ENCODE data around the gene UHRF1.
A peak's percentile ranks its signal among the peaks of the same experiment; 100 is the strongest.

The UHRF1 gene

GRCh38 chr19:4983346-4984105, 74.2 kb downstream of the UHRF1 start:
- DNase-seq (no peak), ATAC-seq (no peak)
- H3K4me1 Mint-ChIP-seq, result peaks cover 57% of the 10 kb centered on the region
- peak overlapping the region in 1 of 2 donors; percentile 76 for H3K27ac Mint-ChIP-seq
- no peaks in the 10 kb centered on the region for H3K27me3 Mint-ChIP-seq
- no peaks in the 10 kb centered on the region for H3K9me3 Mint-ChIP-seq
- H3K4me3 Mint-ChIP-seq, result no peak overlapping the region

- Mint-ChIP-seq H3K9me3 (no peaks in the 10 kb centered on the region), H3K4me3 (no peak overlapping the region), H3K4me1 (peaks cover 52% of the 10 kb centered on the region), H3K27me3 (no peaks in the 10 kb centered on the region), H3K27ac (no peak overlapping the region)
- no peak for DNase-seq
- no peak for ATAC-seq
Measured at GRCh38 chr19:4984106-4984380, 74.7 kb downstream of the UHRF1 start.

GRCh38 chr19:4984438-4984990, 75.2 kb downstream of the UHRF1 start:
- no peaks in the 10 kb centered on the region for H3K27me3 Mint-ChIP-seq
- no peak overlapping the region for H3K27ac Mint-ChIP-seq
- ATAC-seq (no peak), DNase-seq (no peak)
- peaks cover 47% of the 10 kb centered on the region for H3K4me1 Mint-ChIP-seq
- H3K9me3 Mint-ChIP-seq, result no peaks in the 10 kb centered on the region
- H3K4me3 Mint-ChIP-seq, result no peak overlapping the region

GRCh38 chr19:4985551-4985991, 76.3 kb downstream of the UHRF1 start:
- no peak for DNase-seq
- Mint-ChIP-seq H3K27me3 (no peaks in the 10 kb centered on the region), H3K27ac (no peak overlapping the region), H3K9me3 (no peaks in the 10 kb centered on the region), H3K4me3 (no peak overlapping the region), H3K4me1 (peaks cover 47% of the 10 kb centered on the region)
- no peak for ATAC-seq

GRCh38 chr19:4986056-4986455, 76.8 kb downstream of the UHRF1 start:
- H3K27ac Mint-ChIP-seq, result no peak overlapping the region
- no peaks in the 10 kb centered on the region for H3K27me3 Mint-ChIP-seq
- peaks cover 42% of the 10 kb centered on the region for H3K4me1 Mint-ChIP-seq
- ATAC-seq (no peak), DNase-seq (no peak)
- H3K4me3 Mint-ChIP-seq, result no peak overlapping the region
- no peaks in the 10 kb centered on the region for H3K9me3 Mint-ChIP-seq

GRCh38 chr19:4986471-4986891, 77.2 kb downstream of the UHRF1 start:
- DNase-seq, result no peak
- H3K9me3 Mint-ChIP-seq, result peaks cover 0 to 1% of the 10 kb centered on the region in 2 donors
- H3K27ac Mint-ChIP-seq, result no peak overlapping the region
- peaks cover 38% of the 10 kb centered on the region for H3K4me1 Mint-ChIP-seq
- no peak for ATAC-seq
- no peaks in the 10 kb centered on the region for H3K27me3 Mint-ChIP-seq
- H3K4me3 Mint-ChIP-seq, result no peak overlapping the region

- Mint-ChIP-seq H3K27me3 (no peaks in the 10 kb centered on the region), H3K27ac (no peak overlapping the region), H3K9me3 (peaks cover 0 to 9% of the 10 kb centered on the region in 2 donors), H3K4me1 (peaks cover 34% of the 10 kb centered on the region), H3K4me3 (no peak overlapping the region)
- ATAC-seq (no peak), DNase-seq (no peak)
Measured at GRCh38 chr19:4987256-4987655, 78.0 kb downstream of the UHRF1 start.

- no peak overlapping the region for H3K4me3 Mint-ChIP-seq
- peak overlapping the region in 1 of 2 donors; percentile 55 for H3K27ac Mint-ChIP-seq
- DNase-seq (no peak), ATAC-seq (no peak)
- no peaks in the 10 kb centered on the region for H3K27me3 Mint-ChIP-seq
- peaks cover 30% of the 10 kb centered on the region for H3K4me1 Mint-ChIP-seq
- H3K9me3 Mint-ChIP-seq, result peaks cover 0 to 15% of the 10 kb centered on the region in 2 donors
Measured at GRCh38 chr19:4987692-4988370, 78.5 kb downstream of the UHRF1 start.

GRCh38 chr19:4988770-4989251, 79.5 kb downstream of the UHRF1 start:
- Mint-ChIP-seq H3K27ac (no peak overlapping the region), H3K4me3 (no peak overlapping the region), H3K27me3 (no peaks in the 10 kb centered on the region), H3K9me3 (peaks cover 0 to 16% of the 10 kb centered on the region in 2 donors), H3K4me1 (peaks cover 32% of the 10 kb centered on the region)
- ATAC-seq (no peak), DNase-seq (no peak)

GRCh38 chr19:4990306-4990705, 81.0 kb downstream of the UHRF1 start:
- no peak for ATAC-seq
- Mint-ChIP-seq H3K4me3 (no peak overlapping the region), H3K4me1 (peaks cover 30% of the 10 kb centered on the region), H3K9me3 (peaks cover 0 to 16% of the 10 kb centered on the region in 2 donors), H3K27ac (no peak overlapping the region), H3K27me3 (no peaks in the 10 kb centered on the region)
- DNase-seq, result no peak

- Mint-ChIP-seq H3K4me3 (no peak overlapping the region), H3K9me3 (peaks cover 0 to 16% of the 10 kb centered on the region in 2 donors), H3K27ac (no peak overlapping the region), H3K27me3 (no peaks in the 10 kb centered on the region), H3K4me1 (peaks cover 22% of the 10 kb centered on the region)
- ATAC-seq, result no peak
- no peak for DNase-seq
Measured at GRCh38 chr19:4991538-4991937, 82.2 kb downstream of the UHRF1 start.

GRCh38 chr19:4991996-4992698, 82.8 kb downstream of the UHRF1 start:
- Mint-ChIP-seq H3K4me1 (peaks cover 18% of the 10 kb centered on the region), H3K9me3 (peaks cover 0 to 16% of the 10 kb centered on the region in 2 donors), H3K27me3 (no peaks in the 10 kb centered on the region), H3K27ac (no peak overlapping the region), H3K4me3 (no peak overlapping the region)
- no peak for ATAC-seq
- no peak for DNase-seq

GRCh38 chr19:4993683-4994082, 84.4 kb downstream of the UHRF1 start:
- DNase-seq, result no peak
- Mint-ChIP-seq H3K9me3 (peaks cover 0 to 16% of the 10 kb centered on the region in 2 donors), H3K27ac (no peak overlapping the region), H3K27me3 (no peaks in the 10 kb centered on the region), H3K4me1 (peaks cover 6% of the 10 kb centered on the region), H3K4me3 (no peak overlapping the region)
- ATAC-seq, result no peak

- DNase-seq (no peak), ATAC-seq (no peak)
- H3K4me1 Mint-ChIP-seq, result peaks cover 6% of the 10 kb centered on the region
- H3K4me3 Mint-ChIP-seq, result no peak overlapping the region
- H3K27me3 Mint-ChIP-seq, result no peaks in the 10 kb centered on the region
- H3K9me3 Mint-ChIP-seq, result peaks cover 0 to 12% of the 10 kb centered on the region in 2 donors
- peak overlapping the region in 1 of 2 donors; percentile 71 for H3K27ac Mint-ChIP-seq
Measured at GRCh38 chr19:4996701-4997100, 87.4 kb downstream of the UHRF1 start.

- H3K4me3 Mint-ChIP-seq, result no peak overlapping the region
- ATAC-seq, result no peak
- H3K9me3 Mint-ChIP-seq, result peaks cover 0 to 6% of the 10 kb centered on the region in 2 donors
- H3K27me3 Mint-ChIP-seq, result no peaks in the 10 kb centered on the region
- peaks cover 6% of the 10 kb centered on the region for H3K4me1 Mint-ChIP-seq
- no peak for DNase-seq
- peak overlapping the region in 1 of 2 donors; percentile 33 for H3K27ac Mint-ChIP-seq
Measured at GRCh38 chr19:4997297-4997696, 88.0 kb downstream of the UHRF1 start.

All from stimulated activated naive CD8-positive, alpha-beta T cell treated with anti-CD3 and anti-CD28 coated beads, Interleukin-15, amount 100 ng/mL, for 72 hours (primary cell).